ENCODE data around the gene ACAP3.
A peak's percentile ranks its signal among the peaks of the same experiment; 100 is the strongest.

ACAP3 gene

DNA sequence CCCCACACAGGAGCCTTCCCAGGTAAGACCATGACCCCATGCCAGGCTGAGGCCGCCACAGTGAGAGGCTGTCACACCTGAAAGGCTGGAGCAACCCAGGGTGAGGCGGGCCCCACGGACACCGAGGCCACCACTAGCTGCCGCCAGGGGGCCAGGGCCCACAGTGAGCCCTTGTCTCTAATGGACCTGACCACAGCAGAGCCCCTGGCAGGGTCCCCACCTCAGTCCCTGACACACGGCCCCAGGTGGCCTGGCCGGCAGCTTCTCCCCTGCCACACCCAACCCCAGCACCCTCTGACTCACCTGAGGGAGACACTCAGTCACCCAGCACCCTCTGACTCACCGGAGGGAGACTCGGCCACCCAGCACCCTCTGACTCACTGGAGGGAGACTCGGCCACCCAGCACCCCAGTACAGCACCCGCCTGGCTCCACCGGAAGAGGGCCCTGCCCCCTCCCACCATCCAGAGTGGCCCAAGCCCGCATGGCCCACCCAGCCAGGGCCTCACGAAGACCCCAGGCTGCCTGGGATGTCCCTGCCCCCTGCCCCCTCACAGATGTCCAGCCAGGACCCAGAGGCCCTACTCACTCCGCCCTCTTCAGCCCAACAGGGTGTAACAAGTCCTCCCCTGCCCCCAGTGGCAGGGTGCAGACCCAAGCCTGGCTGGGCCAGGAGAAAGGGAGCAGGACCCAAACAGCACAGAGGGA, 37.1 kb upstream of the ACAP3 start:
- DNase-seq (ENCODE audit: low read depth in 3 of 3) = peak in 1 of 3 experiments; percentile 35

DNA sequence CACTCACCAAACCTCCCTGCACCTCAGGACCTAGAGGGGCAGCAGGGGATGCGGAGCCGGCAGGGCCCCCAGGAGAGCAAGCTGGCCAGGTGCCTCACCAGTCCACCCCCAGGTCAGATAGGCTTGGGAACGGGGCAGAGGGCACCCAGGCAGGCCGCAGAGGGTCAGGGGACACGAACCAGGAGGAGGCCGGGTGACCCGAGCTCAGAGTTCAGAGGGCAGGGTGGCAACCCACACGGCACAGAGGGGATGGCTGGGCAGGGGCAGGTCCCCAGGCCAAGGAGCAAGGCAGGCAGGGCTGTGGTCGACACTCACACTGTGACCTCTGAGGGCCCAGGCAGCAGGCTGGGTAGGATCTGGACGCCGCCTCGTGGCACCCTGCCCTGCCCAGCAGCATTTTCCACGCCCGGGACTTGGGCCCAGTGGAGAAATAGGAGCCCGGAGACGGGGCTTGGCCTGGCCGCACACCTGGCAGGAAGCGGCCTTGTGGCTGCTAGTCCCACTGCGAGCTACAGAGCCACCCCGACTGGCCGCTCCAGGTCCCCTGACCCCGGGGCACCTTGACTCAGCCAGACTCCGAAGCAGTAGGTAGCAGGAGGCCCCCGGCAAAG, 36.2 kb upstream of the ACAP3 start:
- no peak for DNase-seq (ENCODE audit: low read depth in 3 of 3)

DNA sequence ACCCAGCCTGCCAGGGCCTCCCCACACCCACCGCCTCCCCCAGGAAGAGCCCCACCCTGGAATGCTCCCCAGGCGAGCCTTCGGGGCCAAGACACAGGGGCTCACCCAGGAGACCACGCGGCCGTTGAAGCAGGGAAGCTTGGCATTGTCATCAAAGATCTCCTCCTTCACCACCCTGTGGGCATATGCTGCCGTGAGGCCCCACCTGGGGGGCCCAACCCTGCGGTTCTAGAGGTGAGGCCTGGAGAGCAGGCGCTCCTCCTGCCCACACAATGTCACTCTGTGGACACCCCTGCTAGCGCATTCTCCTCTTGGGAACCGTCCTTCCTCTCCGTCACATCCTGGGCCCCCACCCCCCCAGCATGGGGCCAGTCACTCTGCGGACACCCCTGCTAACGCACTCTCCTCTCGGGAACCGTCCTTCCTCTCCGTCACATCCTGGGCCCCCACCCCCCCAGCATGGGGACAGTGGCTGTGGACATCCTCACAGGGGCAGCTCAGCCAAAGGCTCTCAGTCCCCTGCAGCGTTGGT, 34.9 kb upstream of the ACAP3 start:
- no peak for DNase-seq (ENCODE audit: low read depth in 3 of 3)

DNA sequence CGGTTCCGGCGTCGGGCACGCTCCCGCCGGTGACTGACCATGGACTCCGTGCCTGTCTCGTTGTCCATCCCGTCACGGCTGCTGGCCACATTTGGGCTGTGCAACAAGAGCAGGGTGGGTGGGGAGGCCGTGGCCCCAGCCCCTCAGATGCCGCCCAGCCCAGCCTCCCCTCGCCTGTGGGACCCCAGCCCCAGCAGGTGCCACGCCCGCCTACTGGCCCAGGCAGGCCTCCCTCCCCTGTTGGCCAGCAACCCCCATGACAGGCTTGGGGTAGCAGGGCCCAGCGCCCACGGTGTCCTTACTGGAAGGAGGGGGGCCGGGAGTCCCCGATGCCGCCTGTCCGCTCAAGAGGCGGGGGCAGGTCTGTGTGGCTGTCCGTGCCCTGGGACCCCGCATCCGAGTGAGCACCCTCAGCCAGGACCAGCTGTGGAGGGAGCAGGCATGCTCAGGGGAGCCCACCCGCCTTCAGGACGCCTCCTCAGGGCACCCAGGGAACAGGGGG, 34.4 kb upstream of the ACAP3 start:
- DNase-seq (ENCODE audit: low read depth in 3 of 3) = no peak

DNA sequence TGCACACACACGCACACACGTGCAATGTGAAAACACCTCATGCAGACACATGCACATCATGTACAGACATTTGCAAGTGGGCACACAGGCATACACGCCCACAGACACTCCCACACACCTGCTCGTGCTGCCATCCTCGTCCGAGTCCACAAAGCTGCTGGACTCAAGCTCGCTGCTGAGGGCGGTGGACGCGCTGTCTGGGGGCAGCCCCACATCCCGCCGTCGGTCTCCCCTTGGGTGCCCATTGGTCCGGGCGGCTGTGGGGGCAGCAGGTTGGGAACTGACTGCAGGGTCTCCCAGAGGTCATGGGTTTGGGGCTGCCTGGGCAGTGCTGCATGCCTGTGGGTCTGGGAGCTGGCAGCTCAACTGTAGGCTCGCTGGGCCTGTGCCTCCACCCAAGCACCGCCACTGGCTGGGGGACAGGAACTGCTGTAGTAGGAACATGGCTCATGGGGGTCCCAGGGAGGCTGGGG, 33.9 kb upstream of the ACAP3 start:
- DNase-seq (ENCODE audit: low read depth in 3 of 3) = no peak

DNA sequence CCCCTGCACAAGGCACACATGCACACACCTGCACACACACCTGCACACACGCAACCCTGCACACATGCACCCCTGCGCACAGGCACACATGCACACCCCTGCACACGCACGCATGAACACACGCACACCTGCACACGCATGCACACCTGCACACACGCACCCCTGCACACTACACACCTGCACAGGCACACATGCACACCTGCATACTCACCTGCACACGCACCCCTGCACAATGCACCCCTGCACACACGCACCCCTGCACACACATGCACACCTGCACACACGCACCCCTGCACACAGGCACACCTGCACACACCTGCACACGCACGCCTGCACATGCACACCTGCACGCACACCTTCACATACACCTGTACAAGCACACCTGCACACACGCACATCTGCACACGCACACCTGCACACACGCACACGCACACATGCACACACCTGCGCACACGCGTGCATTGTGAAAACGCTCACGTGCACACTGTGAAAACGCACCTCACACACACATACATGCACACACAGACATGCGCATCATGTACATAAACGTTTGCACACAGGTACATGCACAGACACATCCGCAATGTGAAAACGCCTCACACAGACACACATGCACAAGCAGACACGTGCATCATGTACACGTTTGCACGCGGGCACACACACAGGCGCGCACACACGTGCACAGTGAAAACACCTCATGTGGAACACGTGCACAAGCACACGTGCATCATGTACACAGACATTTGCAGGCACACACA, 33.2 kb upstream of the ACAP3 start:
- no peak for DNase-seq (ENCODE audit: low read depth in 3 of 3)

DNA sequence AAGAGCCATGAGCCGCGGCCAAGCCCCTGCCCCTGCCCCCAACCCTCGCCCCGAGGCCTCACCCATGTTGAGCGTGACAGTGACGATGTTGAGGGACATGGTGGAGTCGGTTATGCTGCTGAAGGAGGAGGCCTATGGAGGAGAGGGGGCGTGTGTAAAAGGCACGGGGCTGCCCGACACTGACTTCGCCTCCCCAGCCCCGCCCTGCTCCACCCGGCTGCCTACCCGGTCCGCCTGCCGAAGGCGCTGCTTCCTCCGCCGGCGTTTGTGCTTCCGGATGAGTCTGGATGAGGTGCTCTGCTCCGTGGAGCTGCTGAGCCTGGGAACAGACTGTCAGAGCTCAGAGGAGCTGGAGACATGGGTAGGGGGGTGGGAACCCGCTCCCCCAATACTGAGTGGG, 32.5 kb upstream of the ACAP3 start:
- no peak for DNase-seq (ENCODE audit: low read depth in 3 of 3)

DNA sequence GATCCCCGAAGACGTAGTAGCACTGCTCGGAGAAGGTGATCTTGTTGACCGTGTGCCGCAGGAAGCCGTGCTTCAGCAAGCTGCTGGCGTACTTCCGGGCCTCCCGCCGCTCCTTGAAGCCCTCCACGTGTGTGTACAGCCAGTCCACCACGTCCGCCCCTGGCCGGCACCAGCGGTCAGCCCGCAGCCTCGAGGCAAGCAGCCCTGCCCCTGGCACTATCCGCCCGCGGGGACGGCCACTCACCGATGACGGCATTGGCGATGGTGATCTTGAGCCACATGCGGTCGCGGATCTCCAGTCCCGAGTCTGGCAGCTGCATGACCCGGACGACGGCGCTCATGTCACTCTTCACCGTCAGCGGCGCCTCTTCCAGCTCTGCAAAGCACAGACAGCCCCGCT, 30.5 kb upstream of the ACAP3 start:
- DNase-seq (ENCODE audit: low read depth in 3 of 3) = no peak

DNA sequence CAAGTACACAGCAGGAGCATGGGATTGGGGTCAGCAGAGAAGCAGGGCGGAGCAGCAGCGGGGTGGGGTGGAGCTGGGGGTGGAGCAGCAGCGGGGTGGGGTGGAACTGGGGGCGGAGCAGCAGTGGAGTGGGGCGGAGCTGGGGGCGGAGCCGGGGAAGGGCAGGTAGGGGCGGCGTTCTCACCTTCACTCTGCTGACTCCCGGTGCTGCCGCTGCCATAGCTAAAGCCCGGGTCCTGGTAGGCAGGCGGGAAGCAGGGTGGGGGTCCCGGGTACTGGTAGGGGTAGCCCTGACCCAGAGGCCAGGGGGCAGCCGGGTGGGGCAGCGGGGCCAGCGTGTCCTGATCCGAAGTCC, 30.0 kb upstream of the ACAP3 start:
- DNase-seq (ENCODE audit: low read depth in 3 of 3) = no peak

DNA sequence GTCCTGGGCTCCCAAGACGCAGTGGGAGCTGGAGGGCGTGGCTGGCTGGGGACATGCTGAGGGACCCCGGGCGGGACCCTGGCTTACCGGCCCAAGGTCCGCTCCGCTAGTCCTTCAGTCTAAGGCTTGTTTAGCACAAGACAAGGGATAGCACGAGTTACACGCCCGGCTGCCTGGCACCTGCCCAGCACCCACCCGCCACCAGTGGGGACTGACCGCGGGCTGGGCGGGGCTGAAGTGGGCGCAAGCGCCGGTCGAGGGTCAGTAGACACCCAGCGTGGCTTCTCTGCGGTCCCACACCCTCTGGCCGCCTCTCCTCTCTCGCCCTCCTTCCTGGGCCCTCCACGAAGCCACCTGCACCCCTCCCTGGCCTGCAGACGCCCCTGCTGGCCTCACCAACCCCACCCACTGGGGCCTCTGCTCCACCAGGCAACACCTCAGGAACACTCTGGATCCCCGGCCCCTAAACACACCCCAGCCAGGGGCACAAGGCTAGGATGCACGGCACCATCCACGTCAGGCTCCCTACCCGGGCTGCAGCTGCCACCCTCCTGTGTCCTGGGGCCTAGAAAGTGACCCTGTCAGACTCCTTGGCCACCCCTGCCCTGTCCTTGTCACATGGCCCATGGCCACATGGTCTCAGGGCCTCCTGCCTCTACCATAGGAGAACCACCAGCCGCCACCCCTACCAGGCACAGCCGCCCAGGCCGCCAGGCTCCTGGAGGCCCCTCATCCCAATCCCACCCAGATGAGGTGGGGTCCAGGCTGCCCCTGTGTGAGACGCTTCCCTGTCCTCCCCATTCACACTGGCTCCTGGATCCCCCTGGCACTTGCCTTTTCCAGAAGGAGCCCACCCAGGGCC, 29.4 kb upstream of the ACAP3 start:
- DNase-seq (ENCODE audit: low read depth in 3 of 3) = no peak

DNA sequence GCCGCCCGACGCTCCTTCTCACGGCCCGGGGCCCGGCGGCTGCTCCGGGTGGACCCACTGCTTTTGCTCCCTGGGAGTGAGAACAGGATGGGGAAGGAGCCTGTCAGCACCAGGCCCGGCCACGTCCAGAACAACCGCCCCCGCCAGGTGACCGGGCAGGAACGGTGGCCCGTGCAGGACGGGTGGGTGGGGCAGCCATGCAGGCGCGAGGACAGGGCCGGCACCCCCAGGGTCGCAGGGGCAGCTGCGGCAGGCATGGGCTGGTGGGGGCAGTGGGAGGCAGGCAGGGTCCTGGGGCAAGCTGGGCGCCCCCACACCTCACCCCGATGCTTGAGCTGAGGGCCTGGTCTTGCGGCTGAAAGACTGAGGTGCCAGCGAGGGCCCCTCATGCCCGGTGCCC, 28.7 kb upstream of the ACAP3 start:
- no peak for DNase-seq (ENCODE audit: low read depth in 3 of 3)

DNA sequence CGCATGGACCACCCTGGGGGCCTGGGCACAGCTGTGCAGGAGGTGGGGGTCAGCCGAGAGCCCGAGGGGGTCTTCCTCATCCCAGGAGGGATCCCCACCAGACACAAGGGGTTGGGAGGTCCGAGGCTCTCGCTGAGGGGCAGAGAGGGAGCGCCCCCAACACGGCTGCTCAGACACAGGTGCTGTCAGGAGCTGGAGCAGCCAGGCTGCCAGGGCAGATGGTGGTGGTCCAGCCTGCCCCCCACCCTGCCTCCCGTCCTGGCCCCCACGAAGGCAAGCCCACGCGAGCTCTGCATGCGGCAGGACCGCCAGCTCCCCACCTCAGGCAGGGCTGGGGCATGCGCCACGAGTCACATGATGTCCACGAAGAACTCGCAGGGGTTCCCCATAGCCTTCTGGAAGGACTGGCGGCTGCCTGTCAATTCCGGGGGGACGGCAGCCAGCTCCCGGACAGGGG, 28.1 kb upstream of the ACAP3 start:
- no peak for DNase-seq (ENCODE audit: low read depth in 3 of 3)

DNA sequence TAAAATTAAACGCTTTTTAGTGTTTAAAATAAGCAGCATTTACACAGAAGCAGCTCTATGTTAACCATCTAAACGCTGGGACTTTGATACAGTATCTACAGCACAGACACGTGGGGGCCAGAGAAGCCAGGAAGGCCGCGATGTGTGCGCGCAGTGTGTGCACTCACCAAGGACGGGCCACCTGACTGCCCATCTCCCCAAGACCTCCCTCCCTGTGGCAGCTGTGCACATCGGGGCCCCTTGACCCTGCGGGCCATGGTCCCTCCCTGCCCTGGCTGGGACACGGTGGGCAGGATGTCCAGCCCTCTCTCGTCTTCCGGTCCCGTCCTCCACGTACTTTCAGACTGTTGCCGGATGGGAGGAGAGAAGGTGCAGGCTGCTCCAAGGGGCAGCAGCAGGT, 27.6 kb upstream of the ACAP3 start:
- no peak for DNase-seq (ENCODE audit: low read depth in 3 of 3)

DNA sequence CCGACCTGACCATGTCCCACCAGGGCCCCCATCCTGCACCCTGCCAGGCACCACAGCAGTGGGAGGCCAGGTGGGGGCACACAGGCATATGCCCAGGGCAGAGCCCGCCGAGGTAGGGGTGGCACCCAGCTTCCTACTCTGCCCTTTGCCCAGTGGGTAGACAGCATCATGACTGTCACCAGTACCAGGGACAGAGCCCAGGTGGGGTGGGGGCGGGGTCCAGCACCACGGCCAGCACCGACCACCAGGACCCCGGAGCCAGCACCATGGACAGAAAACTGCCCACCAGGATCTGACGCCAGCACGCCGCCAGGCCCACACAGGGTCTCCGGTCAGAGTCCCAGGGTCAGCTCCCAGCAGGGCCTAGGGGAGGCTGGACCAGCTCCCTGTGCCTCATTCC, 27.1 kb upstream of the ACAP3 start:
- DNase-seq (ENCODE audit: low read depth in 3 of 3) = no peak

DNA sequence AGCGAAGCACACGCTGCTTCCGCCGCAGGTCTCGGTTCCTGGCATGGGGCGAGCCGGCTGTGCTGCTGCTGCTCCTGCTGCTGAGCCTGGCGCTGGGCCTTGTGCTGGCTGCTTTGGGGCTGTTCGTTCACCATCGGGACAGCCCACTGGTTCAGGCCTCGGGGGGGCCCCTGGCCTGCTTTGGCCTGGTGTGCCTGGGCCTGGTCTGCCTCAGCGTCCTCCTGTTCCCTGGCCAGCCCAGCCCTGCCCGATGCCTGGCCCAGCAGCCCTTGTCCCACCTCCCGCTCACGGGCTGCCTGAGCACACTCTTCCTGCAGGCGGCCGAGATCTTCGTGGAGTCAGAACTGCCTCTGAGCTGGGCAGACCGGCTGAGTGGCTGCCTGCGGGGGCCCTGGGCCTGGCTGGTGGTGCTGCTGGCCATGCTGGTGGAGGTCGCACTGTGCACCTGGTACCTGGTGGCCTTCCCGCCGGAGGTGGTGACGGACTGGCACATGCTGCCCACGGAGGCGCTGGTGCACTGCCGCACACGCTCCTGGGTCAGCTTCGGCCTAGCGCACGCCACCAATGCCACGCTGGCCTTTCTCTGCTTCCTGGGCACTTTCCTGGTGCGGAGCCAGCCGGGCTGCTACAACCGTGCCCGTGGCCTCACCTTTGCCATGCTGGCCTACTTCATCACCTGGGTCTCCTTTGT, 26.0 kb upstream of the ACAP3 start:
- DNase-seq (ENCODE audit: low read depth in 3 of 3) = no peak

DNA sequence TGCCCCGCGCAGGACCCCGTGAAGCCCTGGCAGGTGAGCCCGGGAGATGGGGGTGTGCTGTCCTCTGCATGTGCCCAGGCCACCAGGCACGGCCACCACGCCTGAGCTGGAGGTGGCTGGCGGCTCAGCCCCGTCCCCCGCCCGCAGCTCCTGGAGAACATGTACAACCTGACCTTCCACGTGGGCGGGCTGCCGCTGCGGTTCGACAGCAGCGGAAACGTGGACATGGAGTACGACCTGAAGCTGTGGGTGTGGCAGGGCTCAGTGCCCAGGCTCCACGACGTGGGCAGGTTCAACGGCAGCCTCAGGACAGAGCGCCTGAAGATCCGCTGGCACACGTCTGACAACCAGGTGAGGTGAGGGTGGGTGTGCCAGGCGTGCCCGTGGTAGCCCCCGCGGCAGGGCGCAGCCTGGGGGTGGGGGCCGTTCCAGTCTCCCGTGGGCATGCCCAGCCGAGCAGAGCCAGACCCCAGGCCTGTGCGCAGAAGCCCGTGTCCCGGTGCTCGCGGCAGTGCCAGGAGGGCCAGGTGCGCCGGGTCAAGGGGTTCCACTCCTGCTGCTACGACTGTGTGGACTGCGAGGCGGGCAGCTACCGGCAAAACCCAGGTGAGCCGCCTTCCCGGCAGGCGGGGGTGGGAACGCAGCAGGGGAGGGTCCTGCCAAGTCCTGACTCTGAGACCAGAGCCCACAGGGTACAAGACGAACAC, 25.2 kb upstream of the ACAP3 start:
- no peak for DNase-seq (ENCODE audit: low read depth in 3 of 3)

DNA sequence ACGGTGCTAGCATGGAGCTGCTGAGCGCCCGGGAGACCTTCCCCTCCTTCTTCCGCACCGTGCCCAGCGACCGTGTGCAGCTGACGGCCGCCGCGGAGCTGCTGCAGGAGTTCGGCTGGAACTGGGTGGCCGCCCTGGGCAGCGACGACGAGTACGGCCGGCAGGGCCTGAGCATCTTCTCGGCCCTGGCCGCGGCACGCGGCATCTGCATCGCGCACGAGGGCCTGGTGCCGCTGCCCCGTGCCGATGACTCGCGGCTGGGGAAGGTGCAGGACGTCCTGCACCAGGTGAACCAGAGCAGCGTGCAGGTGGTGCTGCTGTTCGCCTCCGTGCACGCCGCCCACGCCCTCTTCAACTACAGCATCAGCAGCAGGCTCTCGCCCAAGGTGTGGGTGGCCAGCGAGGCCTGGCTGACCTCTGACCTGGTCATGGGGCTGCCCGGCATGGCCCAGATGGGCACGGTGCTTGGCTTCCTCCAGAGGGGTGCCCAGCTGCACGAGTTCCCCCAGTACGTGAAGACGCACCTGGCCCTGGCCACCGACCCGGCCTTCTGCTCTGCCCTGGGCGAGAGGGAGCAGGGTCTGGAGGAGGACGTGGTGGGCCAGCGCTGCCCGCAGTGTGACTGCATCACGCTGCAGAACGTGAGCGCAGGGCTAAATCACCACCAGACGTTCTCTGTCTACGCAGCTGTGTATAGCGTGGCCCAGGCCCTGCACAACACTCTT, 24.5 kb upstream of the ACAP3 start:
- no peak for DNase-seq (ENCODE audit: low read depth in 3 of 3)

DNA sequence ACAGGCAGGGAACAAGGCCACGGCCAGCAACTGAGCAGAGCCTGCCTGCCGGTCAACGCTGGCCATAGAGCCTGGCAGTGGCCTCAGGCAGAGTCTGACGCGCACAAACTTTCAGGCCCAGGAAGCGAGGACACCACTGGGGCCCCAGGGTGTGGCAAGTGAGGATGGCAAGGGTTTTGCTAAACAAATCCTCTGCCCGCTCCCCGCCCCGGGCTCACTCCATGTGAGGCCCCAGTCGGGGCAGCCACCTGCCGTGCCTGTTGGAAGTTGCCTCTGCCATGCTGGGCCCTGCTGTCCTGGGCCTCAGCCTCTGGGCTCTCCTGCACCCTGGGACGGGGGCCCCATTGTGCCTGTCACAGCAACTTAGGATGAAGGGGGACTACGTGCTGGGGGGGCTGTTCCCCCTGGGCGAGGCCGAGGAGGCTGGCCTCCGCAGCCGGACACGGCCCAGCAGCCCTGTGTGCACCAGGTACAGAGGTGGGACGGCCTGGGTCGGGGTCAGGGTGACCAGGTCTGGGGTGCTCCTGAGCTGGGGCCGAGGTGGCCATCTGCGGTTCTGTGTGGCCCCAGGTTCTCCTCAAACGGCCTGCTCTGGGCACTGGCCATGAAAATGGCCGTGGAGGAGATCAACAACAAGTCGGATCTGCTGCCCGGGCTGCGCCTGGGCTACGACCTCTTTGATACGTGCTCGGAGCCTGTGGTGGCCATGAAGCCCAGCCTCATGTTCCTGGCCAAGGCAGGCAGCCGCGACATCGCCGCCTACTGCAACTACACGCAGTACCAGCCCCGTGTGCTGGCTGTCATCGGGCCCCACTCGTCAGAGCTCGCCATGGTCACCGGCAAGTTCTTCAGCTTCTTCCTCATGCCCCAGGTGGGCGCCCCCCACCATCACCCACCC, 23.6 kb upstream of the ACAP3 start, which contains the start of gene TAS1R3:
TAS1R3 (plus strand) TSS at position 213 of the 898 bp plus-strand sequence; CDS start at position 279, 66 bp downstream.
- DNase-seq (ENCODE audit: low read depth in 3 of 3) = no peak

Data from stimulated activated CD4-positive, alpha-beta T cell treated with anti-CD3 and anti-CD28 coated beads, TNF-alpha, amount 100 ng/mL, for 4 hours (primary cell).